Middle frontal gyrus (tissue), 1 donor: ENCODE results near the gene SYNE1.
"Not testable (repeated sequence)": the region's sequence is repeated elsewhere in the genome, so short reads cannot be mapped to it uniquely, and the experiment has no call there.

ENCODE experiments used
- DNase-seq: peaks from one replicate; pipeline ENCODE4 v3.0.0-alpha.2; 2015; ENCODE audit warnings: low spot score; ENCODE audit errors: extremely low spot score

Gene SYNE1

GRCh38 chr6:152491501-152491900, 145.7 kb downstream of the SYNE1 start:
- DNase-seq, result not testable (repeated sequence)

GRCh38 chr6:152490971-152491378, 146.2 kb downstream of the SYNE1 start:
- not testable (repeated sequence) for DNase-seq

GRCh38 chr6:152484806-152485205, 152.4 kb downstream of the SYNE1 start:
- DNase-seq, result no peak

GRCh38 chr6:152482289-152482688, 154.9 kb downstream of the SYNE1 start:
- no peak for DNase-seq

GRCh38 chr6:152478377-152479010, 158.7 kb downstream of the SYNE1 start:
- DNase-seq, result peak; percentile 44

GRCh38 chr6:152474354-152474753, 162.8 kb downstream of the SYNE1 start:
- DNase-seq, result no peak

- no peak for DNase-seq
These were observed 164.8 kb downstream of the SYNE1 start for GRCh38 chr6:152472325-152472724.

GRCh38 chr6:152471456-152472265, 165.5 kb downstream of the SYNE1 start:
- no peak for DNase-seq

- no peak for DNase-seq
These were observed 174.0 kb downstream of the SYNE1 start for GRCh38 chr6:152463164-152463563.

- DNase-seq, result no peak
These were observed 174.4 kb downstream of the SYNE1 start for GRCh38 chr6:152462716-152463115.

- DNase-seq, result no peak
These were observed 175.6 kb downstream of the SYNE1 start for GRCh38 chr6:152461556-152461955.

- no peak for DNase-seq
These were observed 178.2 kb downstream of the SYNE1 start for GRCh38 chr6:152458648-152459644.

GRCh38 chr6:152457949-152458624, 179.1 kb downstream of the SYNE1 start:
- DNase-seq, result no peak

- no peak for DNase-seq
These were observed 183.2 kb downstream of the SYNE1 start for GRCh38 chr6:152454003-152454402.

GRCh38 chr6:152453421-152453820, 183.7 kb downstream of the SYNE1 start:
- no peak for DNase-seq

GRCh38 chr6:152452639-152453038, 184.5 kb downstream of the SYNE1 start:
- no peak for DNase-seq

- DNase-seq, result no peak
These were observed 186.6 kb downstream of the SYNE1 start for GRCh38 chr6:152450519-152450918.

GRCh38 chr6:152441902-152442301, 195.3 kb downstream of the SYNE1 start:
- DNase-seq, result no peak

GRCh38 chr6:152435816-152436215, 201.3 kb downstream of the SYNE1 start:
- no peak for DNase-seq

- DNase-seq, result no peak
These were observed 204.4 kb downstream of the SYNE1 start for GRCh38 chr6:152432758-152433157.

GRCh38 chr6:152428126-152428525, 209.0 kb downstream of the SYNE1 start:
- no peak for DNase-seq
